HepG2 (cell line): ENCODE results near the gene CYSTM1. TPM values are rescaled to one million over a fixed set of nuclear protein-coding genes. Genes with fewer than 3 reads are reported as not detected.
A peak's percentile ranks its signal among the peaks of the same experiment; 100 is the strongest.

Experiments used
- CTCF ChIP-seq: sonication (generic); formaldehyde crosslinking; IDR thresholded peaks from 2 replicates; pipeline ENCODE4 v1.5.0; 2020; ENCODE audit warnings: mild to moderate bottlenecking, missing genetic modification reagents, moderate library complexity
- FOXK1 ChIP-seq: sonication (generic); formaldehyde crosslinking; IDR thresholded peaks from 2 replicates; pipeline ENCODE4 v1.4.0; 2020; ENCODE audit warnings: low read depth, missing genetic modification reagents, borderline replicate concordance
- HOXA3 ChIP-seq: sonication (generic); formaldehyde crosslinking; IDR thresholded peaks from 2 replicates; pipeline ENCODE4 v1.5.0; 2020; ENCODE audit warnings: missing genetic modification reagents
- KDM5B ChIP-seq: sonication (generic); formaldehyde crosslinking; IDR thresholded peaks from 2 replicates; pipeline ENCODE4 v1.4.0; 2020; ENCODE audit warnings: missing genetic modification reagents, mild to moderate bottlenecking, borderline replicate concordance
- KMT2A ChIP-seq: sonication (generic); formaldehyde crosslinking; IDR thresholded peaks from 2 replicates; pipeline ENCODE4 v1.4.0; 2020; ENCODE audit warnings: missing genetic modification reagents
- NBN ChIP-seq: fragments of 450-650 bp; conservative IDR thresholded peaks from 2 replicates; pipeline ENCODE4 v1.6.1; 2017
- NFIC ChIP-seq: IDR thresholded peaks from 2 replicates; pipeline ENCODE4 v1.6.1; 2012; ENCODE audit warnings: mild to moderate bottlenecking, low read length, inconsistent platforms
- NONO ChIP-seq, 2 experiments: fragments of 450-650 bp in 1 of 2; sonication (generic) in 1 of 2; formaldehyde crosslinking in 1 of 2; IDR thresholded peaks in 1 of 2; conservative IDR thresholded peaks in 1 of 2; 2 replicates each; pipeline versions ENCODE4 v1.6.1 to v1.8.0; 2017 to 2022; ENCODE audit warnings: mild to moderate bottlenecking in 1 of 2, missing genetic modification reagents in 1 of 2, moderate library complexity in 1 of 2
- SIX1 ChIP-seq: sonication (generic); formaldehyde crosslinking; IDR thresholded peaks from 2 replicates; pipeline ENCODE4 v1.4.0; 2020; ENCODE audit warnings: missing genetic modification reagents, borderline replicate concordance
- SKI ChIP-seq: fragments of 450-650 bp; IDR thresholded peaks from one replicate; pipeline ENCODE4 v1.6.1; 2018; ENCODE audit warnings: mild to moderate bottlenecking; ENCODE audit not compliant: partially characterized antibody
- ZBTB42 ChIP-seq: sonication (generic); formaldehyde crosslinking; IDR thresholded peaks from 2 replicates; pipeline ENCODE4 v1.5.0; 2020; ENCODE audit warnings: mild to moderate bottlenecking, missing genetic modification reagents
- ZMAT3 ChIP-seq: sonication (generic); formaldehyde crosslinking; conservative IDR thresholded peaks from 2 replicates; pipeline ENCODE4 v1.7.0; 2021; ENCODE audit warnings: missing genetic modification reagents
- ZNF225 ChIP-seq: sonication (generic); formaldehyde crosslinking; IDR thresholded peaks from 2 replicates; pipeline ENCODE4 v1.4.0; 2020; ENCODE audit warnings: mild to moderate bottlenecking, missing genetic modification reagents
- ZNF326 ChIP-seq: sonication (generic); formaldehyde crosslinking; IDR thresholded peaks from 2 replicates; pipeline ENCODE4 v1.4.0; 2020; ENCODE audit warnings: missing genetic modification reagents, borderline replicate concordance
- polyA plus RNA-seq, 8 experiments: library from polyadenylated mRNA; depleted of rRNA in 3 of 8; stranded (reverse) in 7 of 8; unstranded in 1 of 8; fragments of >200 nt; fragmentation: Illumina TruSeq in 4 of 8; extraction: Trizol in 4 of 8; gene quantifications; 2 replicates each; pipeline versions ENCODE4 v1.2.1 to v1.2.3, GENCODE V29; 2011 to 2016; ENCODE audit warnings: low read depth in 4 of 8, missing spikeins in 1 of 8, mixed read lengths in 1 of 8; ENCODE audit not compliant: insufficient read depth in 1 of 8
- total RNA-seq, 5 experiments: library from RNA; depleted of rRNA; stranded (reverse); fragments of >200 nt; fragmentation: Illumina TruSeq; extraction: Trizol; gene quantifications; 2 replicates each; pipeline ENCODE4 v1.2.3, GENCODE V29; 2016; ENCODE audit warnings: low read depth in 1 of 5
- TF ChIP-seq, protein P1 (sequence below): sonication (generic); formaldehyde crosslinking; IDR thresholded peaks from 2 replicates; pipeline ENCODE4 v1.4.0; 2020; ENCODE audit warnings: mild to moderate bottlenecking, missing genetic modification reagents
- TF ChIP-seq, protein P2 (sequence below): sonication (generic); formaldehyde crosslinking; IDR thresholded peaks from 2 replicates; pipeline ENCODE4 v1.8.0; 2022; ENCODE audit warnings: mild to moderate bottlenecking, missing genetic modification reagents, borderline replicate concordance
- TF ChIP-seq, protein P3 (sequence below): sonication (generic); formaldehyde crosslinking; IDR thresholded peaks from 2 replicates; pipeline ENCODE4 v1.4.0; 2020; ENCODE audit warnings: missing genetic modification reagents, borderline replicate concordance

CYSTM1 gene
- total and polyA plus RNA-seq, 2 of the 13 experiments (the other 11 are each of a cell fraction or from before 2014, with no cell fraction given): 40.0 to 73.4 TPM

DNA sequence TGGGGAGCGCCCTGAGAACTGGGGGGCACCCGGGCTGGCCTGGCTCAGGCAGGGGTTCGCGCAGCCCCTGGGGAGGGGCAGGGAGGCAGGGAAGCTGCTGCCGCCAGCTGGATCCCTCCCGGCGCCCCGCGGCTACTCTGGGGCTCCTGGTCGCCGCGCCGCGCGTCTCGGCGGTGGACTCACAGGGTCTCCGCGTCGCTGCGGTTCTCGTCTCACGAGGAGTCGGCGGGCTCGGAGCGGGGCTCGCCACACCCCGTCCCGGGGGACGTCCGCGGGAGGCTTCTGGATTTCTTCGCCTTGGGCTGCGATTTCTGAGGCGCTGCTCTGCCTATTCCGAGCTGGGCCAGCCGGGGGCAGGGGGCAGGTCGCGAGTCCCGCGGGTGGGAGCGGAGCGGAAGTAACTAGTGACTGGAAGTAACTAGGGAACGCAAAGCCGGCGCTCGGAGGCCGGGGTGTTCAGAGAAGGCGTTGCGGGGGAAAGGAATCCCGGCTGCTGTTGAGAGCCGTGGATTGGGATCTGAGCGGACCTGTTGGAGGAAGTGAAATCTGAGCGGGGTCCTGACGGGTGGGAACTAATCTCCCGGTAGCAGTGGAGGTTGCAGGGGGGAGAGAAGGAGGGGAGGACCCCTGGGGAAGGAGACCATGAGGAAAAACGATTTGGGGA is 511 bp downstream of the CYSTM1 start (continued):
- TF ChIP-seq, protein P1, sequence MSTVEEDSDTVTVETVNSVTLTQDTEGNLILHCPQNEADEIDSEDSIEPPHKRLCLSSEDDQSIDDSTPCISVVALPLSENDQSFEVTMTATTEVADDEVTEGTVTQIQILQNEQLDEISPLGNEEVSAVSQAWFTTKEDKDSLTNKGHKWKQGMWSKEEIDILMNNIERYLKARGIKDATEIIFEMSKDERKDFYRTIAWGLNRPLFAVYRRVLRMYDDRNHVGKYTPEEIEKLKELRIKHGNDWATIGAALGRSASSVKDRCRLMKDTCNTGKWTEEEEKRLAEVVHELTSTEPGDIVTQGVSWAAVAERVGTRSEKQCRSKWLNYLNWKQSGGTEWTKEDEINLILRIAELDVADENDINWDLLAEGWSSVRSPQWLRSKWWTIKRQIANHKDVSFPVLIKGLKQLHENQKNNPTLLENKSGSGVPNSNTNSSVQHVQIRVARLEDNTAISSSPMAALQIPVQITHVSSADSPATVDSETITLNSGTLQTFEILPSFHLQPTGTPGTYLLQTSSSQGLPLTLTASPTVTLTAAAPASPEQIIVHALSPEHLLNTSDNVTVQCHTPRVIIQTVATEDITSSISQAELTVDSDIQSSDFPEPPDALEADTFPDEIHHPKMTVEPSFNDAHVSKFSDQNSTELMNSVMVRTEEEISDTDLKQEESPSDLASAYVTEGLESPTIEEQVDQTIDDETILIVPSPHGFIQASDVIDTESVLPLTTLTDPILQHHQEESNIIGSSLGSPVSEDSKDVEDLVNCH: no peak
- TF ChIP-seq KMT2A (CRISPR knock-in tag): 0 out of 2 replicates have a peak, but pooled peaks have one; percentile 34
- 0 out of 2 replicates have a peak, but pooled peaks have one; percentile 46 for TF ChIP-seq ZMAT3 (CRISPR knock-in tag)
- no peak for TF ChIP-seq ZNF326 (CRISPR knock-in tag)
- TF ChIP-seq ZNF225 (CRISPR knock-in tag): peak; percentile 73; the same call in 1 of the 2 replicates
- peak; percentile 25; the same call in 1 of the 2 replicates for TF ChIP-seq SIX1 (CRISPR knock-in tag)
- 0 out of 2 replicates have a peak, but pooled peaks have one; percentile 9 for TF ChIP-seq KDM5B (CRISPR knock-in tag)
- no peak; the same call in 1 of the 2 replicates for TF ChIP-seq HOXA3 (CRISPR knock-in tag)
- TF ChIP-seq FOXK1 (CRISPR knock-in tag): no peak
- TF ChIP-seq NONO (IDR thresholded peaks at IDR 0.05): no peak
- TF ChIP-seq NONO (CRISPR knock-in tag; conservative IDR thresholded peaks at IDR 0.05): peak; percentile 67
- peak; percentile 16 for TF ChIP-seq SKI
- TF ChIP-seq NFIC: no peak
- no peak for TF ChIP-seq NBN
- peak; percentile 35 for TF ChIP-seq CTCF (CRISPR knock-in tag)
- TF ChIP-seq, protein P2, sequence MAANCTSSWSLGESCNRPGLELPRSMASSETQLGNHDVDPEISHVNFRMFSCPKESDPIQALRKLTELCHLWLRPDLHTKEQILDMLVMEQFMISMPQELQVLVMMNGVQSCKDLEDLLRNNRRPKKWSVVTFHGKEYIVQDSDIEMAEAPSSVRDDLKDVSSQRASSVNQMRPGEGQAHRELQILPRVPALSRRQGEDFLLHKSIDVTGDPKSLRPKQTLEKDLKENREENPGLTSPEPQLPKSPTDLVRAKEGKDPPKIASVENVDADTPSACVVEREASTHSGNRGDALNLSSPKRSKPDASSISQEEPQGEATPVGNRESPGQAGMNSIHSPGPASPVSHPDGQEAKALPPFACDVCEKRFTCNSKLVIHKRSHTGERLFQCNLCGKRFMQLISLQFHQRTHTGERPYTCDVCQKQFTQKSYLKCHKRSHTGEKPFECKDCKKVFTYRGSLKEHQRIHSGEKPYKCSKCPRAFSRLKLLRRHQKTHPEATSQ: 0 out of 2 replicates have a peak, but pooled peaks have one; percentile 5
- TF ChIP-seq ZBTB42 (CRISPR knock-in tag): 0 out of 2 replicates have a peak, but pooled peaks have one; percentile 24
- TF ChIP-seq, protein P3, sequence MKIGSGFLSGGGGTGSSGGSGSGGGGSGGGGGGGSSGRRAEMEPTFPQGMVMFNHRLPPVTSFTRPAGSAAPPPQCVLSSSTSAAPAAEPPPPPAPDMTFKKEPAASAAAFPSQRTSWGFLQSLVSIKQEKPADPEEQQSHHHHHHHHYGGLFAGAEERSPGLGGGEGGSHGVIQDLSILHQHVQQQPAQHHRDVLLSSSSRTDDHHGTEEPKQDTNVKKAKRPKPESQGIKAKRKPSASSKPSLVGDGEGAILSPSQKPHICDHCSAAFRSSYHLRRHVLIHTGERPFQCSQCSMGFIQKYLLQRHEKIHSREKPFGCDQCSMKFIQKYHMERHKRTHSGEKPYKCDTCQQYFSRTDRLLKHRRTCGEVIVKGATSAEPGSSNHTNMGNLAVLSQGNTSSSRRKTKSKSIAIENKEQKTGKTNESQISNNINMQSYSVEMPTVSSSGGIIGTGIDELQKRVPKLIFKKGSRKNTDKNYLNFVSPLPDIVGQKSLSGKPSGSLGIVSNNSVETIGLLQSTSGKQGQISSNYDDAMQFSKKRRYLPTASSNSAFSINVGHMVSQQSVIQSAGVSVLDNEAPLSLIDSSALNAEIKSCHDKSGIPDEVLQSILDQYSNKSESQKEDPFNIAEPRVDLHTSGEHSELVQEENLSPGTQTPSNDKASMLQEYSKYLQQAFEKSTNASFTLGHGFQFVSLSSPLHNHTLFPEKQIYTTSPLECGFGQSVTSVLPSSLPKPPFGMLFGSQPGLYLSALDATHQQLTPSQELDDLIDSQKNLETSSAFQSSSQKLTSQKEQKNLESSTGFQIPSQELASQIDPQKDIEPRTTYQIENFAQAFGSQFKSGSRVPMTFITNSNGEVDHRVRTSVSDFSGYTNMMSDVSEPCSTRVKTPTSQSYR (CRISPR knock-in tag): no peak
